Measurements from ENCODE around the gene RNLS. TPM values are rescaled to one million over a fixed set of nuclear protein-coding genes. Genes with fewer than 3 reads are reported as not detected.

Gene RNLS
- polyA plus RNA-seq, 5 donors: 4.3 to 7.0 (median 5.2) TPM

DNA sequence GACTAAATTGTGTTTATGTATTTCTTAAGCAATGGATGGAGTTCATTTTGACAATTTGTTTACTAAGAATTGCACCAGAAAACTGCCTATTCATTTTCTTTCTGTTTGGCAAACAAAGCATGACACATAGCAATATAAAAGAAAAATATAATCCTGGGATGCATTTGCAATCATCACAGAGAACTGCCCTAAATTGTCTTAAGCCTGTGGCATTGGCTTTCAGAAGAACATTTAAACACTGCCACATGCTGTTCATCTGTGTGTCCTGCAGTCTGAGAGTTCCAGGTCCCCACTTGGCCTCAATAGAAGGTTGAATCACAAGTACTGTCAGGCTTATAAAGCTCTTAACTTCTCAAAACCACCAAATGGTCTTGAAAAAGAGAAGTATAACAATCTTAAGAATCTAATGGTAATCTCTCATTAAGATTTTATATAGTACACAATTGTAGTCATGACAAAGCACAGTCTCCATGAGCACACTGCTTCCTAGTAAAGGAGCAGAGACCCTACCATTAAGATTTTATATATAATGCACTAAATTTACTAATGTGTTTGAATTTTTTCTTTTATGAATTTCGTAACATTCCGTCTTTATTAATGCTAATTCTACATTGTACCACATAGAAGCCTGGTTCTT lies 29.9 kb downstream of the RNLS start:
- DNase-seq: peak; percentile 55 to 57

DNA sequence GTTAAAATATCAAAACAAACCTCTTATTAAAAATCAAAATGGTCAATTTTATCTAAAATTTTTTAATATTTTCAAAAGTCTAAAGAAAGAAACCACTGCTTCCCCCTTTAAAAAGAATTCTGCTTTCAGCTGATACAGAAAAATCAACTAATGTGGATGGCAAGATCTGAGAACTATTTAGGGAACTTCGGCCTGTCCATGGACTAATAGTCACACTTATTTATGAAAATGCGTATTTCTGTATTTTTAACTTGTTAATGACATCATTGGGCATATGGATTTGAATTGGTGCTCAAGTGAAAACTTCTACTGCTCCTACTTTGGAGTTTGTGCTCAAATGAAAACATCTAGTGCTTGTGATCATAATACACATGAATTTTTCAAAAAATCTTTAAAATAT lies 31.9 kb downstream of the RNLS start:
- DNase-seq: no peak

DNA sequence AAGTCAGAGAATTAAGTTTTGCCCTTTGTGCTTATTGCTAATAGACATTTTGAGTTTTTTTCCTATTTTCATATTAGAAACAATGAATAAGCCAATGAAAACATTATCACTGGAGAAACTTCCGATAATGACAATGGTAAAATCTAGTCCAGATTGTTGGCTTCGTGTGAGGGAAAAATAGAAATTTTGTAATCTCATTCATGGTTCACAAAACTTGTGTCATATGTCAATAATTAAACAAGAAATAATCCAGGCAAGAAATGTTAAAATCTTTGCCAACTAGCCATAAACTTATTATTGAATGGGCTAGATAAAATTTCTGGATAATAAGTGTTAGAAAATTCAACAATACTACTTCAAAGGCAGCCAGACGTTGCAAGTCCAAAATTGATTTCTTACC lies 36.6 kb downstream of the RNLS start:
- DNase-seq: no peak

DNA sequence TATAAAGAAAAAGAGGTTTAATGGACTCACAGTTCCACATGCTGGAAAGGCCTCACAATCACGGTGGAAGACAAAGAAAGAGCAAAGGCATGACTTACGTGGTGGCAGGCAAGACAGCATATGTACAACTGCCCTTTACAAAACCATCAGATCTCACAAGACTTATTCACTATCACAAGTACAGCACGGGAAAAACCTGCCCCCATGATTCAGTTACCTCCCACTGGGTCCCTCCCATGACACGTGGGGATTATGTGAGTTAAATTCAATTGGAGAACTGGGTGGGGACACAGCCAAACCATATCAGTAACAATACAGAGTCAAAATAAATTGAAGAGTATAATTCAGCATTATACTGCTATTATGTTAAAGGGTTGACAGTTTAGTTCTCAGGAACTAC lies 37.8 kb downstream of the RNLS start:
- no peak for DNase-seq

DNA sequence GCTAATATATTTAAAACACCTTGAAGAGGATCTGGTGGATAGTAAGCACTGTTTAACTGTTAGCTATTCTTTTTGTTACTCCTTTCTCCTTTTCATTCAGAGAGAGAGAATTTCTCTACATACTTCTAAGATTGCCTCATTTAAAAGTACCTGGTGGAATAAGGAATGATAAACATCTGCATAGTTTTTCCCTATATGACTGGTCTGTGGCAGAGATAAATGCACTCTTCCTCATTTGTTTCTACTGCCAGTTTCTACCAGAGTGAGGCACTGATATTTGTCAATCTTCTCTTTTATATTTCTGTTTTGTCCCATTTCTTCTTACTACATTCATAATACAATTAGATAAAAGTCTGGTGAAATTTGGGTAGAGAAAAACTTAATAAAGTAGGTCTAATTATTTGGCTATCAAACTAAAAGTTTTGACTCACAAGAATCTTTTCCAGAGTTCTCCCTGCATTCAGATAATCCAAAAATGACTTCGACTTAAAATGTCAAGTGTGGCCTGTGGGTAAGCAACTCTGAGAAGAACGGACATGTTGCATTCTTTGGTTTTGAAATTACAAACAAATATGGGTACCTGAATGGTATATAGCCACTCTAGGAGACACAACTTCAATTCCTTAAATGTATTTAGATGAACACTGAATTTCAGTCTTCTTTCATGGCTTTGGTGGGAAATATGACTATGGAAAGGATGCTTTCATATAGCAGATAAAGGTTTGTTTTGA lies 38.8 kb downstream of the RNLS start:
- no peak for DNase-seq

DNA sequence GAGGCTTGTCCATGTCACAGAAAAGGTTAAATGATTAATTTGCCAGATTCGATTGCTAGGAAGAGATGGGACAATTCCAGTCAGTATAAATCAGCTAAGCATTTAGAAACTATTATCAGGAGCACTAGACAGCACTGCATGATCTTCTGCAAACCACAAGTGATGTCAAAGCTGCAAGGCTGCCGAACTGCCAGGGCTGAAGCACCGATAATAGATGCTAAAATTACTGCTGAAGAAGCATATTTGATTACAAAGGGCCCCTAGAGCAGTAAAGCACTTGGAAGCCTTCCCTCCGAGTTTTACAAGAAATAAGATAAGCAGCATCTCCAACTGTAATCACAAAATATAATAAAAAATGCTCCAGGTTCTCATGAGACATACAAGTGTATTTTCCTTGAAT lies 40.6 kb downstream of the RNLS start:
- DNase-seq: no peak

DNA sequence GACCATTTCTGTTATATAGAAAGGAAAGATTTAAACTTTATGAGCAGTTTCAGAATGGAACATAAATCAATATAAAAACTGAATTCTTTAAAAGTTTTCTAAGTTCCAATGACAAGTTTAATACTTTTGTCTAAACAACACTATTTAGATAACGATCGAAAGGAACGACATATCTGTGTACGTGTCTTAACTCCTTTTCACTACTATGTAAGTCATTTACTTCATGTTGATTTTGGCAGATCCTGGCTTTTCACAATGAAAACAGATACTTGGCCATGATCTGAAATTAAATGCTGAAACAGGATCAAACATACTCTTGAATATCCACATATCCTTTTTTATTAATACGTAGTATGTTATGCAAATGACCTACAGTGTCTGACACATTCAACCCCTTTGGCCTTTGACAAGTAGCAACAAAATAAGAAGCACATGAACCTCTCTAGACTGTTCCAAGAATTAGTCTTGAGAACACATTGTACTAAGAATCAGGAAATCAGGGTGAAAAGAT lies 41.9 kb downstream of the RNLS start:
- no peak for DNase-seq

DNA sequence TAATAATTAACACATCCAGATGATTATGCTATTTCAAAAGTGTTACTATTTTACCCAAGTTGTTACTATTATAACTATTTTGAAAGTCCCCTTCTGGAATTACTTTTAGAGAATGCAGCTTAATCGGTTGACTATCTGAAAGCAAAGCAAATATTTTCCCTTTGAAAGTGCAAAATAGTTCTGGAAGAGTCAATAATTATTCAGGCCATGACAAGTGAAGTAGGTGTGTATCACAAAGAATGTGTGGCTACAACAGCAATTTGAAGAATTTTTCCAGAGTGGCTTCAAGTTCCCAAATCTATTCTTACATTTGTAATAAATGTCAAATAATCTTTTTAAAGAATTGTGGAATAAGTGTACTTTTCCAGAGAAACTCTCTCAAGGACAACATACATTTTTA lies 42.8 kb downstream of the RNLS start:
- DNase-seq: no peak

DNA sequence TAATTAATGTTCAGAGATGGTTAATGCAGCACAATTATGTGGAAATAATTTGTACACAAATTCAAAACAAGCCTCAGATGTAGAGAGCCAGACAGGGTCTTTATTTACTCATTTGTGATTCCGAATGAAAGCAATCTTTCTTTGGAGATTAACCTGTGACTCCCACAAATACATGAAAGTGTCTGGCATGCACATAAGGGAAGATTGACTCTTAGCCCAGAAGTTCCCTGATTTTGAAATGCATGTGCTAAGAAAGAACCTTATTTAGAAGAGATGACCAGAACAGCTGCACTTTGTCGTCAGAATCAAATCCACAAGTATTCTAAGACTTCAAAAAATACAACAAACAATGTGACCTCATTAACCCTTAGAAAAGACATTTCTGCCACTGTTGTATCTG lies 45.1 kb downstream of the RNLS start:
- peak; percentile 75 to 80 for DNase-seq

DNA sequence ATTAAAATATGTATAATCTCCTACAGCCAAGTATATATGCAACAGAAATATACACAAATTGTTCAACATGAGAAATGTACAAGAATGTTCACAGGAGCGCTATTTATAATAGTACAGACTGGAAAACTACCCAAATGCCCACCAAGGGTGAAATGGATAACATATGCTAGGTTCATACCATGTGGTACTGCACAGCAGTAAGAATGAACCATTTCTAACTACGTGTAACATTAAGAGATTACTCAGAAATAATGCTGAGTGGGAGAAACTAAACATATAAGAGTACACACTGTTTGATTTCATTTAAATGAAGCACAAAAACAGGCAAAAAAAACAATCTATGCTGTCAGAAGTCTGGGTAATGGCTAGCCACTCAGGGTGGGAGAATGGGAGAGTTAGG lies 45.8 kb downstream of the RNLS start:
- DNase-seq: no peak

DNA sequence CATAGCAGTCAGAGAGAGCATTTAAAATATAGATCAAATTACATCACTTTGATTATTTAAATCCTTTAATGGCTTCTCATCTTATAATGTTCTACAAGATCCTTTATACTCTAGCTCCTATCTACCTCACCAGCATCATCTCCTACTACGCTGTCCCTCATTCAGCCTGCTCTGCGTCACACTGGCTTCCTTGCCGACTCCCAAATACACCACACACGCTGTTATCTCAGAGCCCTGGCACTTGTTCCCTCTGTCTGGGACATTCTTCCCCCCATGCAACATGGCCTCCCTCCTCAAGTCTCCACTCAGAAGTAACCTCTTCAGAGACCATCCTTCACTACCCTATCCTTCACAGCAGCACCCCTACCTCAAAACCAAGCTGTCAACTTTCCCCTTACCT lies 46.7 kb downstream of the RNLS start:
- DNase-seq: no peak

DNA sequence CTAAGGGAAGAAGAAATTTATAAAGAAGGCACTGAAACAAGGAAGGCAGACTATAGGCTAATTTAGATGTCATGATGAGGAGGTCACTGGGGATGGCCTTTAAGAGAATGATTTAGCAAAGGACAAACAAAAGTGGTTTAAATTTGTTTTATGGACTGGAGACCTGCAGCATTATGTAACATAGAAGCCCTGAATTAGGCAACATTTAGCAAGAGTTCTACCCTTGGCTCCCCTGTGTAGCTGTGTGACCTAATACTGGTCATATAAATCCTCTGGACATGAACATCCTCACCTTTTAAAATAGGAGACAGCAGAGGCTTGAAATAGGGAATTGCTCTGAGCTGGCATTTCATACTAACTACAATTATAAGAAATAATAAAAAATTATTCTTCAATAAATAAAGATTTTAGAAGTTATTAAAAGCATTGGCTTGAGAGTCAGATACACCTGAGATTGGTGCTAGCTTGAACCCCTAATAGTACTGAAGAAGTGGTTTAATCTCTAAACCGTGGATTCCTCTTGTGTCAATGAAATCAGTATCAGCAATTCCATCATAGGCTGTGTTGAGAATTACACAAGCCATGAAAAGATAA lies 48.9 kb downstream of the RNLS start:
- no peak for DNase-seq

DNA sequence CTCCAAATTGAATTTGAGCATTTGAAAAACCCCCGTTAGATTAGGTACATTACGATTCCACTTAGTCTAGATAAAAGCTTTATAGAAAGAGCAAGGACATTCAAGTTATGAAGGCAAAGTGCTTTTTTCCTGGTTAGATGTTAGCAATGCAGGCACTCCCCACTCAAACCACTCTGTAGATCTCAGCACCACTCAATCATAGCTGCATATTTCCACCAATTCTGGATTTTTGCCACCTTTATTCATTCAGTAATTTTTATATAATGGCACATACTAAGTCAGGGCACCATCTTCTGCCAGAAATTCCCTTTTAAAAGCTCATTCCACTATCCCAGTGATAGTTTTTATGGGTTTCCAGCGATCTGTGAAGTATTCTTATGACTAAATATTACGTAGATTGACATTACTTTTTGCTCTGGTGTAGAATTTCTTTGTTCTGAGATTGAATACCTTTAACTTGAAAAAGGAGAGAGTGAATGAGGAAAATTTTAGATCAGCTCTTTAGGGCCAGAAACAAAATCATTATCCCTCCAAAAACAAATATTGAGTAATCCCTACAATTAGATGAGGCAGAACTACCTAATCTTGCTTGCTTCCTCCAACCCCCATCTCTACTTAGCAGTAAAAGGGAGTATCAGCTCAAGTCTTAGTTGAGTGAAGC lies 51.6 kb downstream of the RNLS start:
- DNase-seq: peak in 1 of 2 donors; percentile 38

DNA sequence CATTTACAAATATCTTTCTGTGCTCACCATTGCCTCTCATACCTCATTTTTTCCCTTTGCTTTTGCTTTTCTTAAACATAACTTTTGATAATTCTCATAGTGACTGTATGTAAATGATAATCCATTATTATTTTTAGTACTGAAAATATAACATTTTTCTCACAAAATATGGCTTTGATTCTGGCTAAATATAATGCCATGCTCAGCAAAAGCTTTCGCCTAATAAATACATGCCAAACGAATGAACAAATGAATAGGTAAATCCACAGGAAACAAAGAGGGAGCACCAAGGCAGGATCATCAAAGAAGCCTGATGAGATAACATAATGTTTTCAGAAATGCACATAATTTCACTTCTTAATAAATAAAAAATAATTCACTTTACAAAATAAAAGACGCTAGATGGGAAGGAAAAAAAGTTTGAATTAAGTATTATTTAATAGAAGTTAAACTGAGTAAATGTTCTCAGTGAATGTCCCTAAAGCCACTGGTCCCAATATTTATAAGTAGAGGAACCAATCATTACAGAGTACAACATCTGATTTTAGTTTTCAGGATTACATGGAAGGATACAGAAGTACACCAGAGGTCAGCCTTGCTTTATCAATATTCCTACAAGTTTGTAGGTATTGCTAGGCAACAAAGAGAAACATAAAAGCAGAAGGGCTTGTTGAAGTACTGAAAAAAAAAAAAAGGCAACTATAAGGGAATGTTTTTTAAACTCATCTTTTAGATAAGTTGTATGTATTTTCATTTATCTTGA lies 52.3 kb downstream of the RNLS start:
- DNase-seq: no peak

DNA sequence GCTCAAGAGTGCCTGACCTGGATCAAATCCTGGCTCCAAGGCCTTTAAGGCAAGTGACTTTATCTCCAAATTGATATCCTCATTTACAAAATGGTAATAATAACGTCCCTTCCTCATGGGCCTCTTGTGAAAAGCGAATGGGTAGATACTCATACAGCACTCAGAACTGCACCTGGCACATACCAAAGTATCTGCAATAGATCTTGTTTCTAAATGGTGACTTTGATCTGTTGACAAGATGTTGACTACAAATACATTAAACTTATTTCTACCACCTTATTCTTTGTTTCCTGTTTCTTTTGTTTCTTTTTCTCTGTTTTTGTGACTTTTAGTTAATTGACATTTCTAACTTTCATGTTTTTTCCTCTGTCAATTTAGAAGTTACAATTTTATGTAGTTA lies 53.0 kb downstream of the RNLS start:
- no peak for DNase-seq

DNA sequence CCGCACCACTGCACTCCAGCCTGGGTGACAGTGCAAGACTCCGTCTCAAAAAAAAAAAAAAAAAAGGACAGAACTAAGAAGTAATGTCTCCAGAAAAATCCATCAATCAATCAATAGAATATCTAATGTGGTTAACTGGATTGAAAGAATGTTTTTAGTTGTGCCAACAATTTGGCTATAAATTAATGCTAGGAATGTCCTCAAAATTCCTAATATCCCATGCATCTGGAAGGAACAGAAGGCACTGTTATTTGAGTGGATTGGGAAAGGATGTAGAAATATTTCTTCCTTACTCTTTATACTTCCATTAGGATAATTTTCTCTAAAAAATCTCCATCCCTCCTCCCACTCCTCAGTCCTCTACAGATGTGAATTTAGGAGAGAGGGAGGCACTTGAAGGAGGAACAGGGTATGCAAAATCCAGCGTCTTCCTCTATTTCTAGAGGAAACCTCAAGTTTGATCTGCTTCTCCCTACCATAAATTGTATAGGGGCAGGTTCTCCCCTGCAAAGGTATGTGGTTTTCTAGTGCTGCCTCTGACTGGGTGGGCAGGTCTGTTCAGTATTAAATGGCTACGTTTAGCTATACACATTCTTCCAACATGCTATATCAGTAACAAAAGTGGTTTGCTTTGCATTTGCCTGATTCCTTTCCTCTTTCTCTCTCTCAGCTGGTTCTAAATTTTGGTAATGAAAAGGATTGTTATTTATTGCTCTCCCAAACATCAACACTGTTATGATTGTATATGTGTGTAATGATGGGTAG lies 54.1 kb downstream of the RNLS start:
- DNase-seq: no peak

DNA sequence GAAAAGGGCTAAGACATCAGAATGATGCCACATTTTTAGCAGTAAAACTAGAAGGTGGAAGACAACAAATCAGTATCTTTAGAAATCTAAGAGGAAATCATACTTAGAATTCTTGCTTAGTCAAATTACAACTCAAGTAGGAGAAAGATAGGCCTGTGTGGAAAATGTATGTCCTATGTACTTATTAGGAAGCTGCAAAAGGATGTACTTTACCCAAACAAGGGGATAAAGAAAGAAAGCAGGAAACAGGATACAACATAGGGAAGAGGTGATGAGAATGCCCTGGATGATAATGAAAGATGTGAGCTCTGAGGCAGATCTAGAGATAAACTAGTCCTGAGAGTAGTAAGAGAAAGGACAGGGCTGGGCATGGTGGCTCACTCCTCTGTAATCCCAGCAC lies 54.9 kb downstream of the RNLS start:
- no peak for DNase-seq

DNA sequence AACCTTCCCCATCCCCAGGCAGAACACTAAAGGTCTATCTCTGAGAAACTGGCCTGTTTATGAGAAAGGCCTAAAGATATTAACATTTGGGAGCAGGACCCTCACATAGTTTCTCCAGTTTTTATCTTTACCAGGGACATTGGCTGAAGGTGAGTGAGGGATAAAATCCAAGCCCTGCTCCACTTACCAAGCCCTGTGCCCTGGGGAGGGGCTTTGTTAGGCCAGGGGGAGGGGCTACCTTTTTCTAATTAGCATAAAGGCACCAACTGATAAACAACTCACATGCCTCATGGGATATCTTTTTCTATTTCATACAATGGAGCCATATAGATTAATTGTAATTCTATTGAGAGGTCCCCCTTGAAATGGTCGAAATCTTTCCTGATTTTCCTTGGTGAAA lies 55.9 kb downstream of the RNLS start:
- no peak for DNase-seq

DNA sequence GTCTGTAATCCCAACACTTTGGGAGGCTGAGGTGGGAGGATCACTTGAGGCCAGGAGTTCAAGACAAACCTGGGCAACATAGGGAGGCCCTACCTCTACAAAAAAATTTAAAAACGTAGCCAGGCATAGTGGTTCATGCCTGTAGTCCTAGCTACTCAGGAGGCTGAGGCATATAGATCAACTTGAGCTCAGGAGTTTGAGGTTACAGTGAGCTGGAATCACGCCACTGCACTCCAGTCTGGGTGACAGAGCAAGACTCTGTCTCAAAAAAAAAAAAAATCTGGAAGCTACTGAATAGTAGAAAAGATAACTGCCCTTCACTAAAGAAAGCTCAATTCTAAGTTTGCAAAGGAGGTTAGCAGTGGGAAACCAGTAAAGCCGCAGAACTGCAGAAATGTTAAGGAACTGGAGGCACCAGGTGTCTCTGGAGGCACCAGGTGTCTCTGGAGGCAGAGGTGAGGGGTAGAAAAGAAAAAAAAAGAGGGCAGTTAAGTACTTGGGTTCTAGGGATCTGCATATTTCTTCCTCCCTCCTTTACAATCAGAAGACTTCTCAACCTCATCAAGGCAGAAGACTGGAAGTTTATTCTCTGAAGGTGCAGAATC lies 56.5 kb downstream of the RNLS start:
- DNase-seq: no peak

DNA sequence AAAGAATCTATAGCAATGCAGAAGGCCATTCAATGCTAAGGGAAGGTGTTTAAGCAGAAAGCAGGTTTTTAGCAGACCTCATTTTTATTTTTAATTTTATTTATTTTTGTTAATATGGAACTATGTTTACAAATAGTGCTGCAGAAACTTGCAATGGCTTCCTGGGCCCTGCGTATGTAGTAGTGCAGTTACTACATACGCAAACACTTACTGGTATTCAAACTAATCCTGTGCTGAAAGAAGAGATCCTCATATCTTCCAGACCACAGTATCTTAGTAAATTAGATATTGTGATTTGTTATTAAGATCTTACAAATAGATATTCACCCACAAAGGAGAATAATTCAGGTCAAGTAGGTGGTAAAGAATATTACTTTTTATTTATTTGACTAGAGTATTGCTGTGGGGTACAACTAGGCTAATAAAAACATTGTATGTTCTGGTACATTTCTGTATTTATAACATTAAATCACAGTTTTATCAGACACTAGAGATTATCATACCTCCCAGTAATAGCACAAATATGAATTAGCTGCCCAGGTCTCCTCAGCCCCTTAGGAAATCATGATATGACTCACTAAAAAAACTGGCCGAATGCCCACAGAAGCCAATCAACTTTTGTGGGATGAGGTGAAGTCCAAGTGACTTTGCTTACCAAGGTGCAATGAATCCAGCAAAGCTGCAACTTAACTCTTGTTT lies 57.6 kb downstream of the RNLS start:
- DNase-seq: no peak

Data from right lung (tissue), 5 donors.